ENCODE results near the gene DGLUCY. TPM values are rescaled to one million over a fixed set of nuclear protein-coding genes. Genes with fewer than 3 reads are reported as not detected.
"Not testable (repeated sequence)": the region's sequence is repeated elsewhere in the genome, so short reads cannot be mapped to it uniquely, and the experiment has no call there.

The DGLUCY gene
- total and polyA plus RNA-seq, 2 of the 13 experiments (the other 11 are each of a cell fraction or from before 2014, with no cell fraction given): 14.8 to 36.3 TPM

DNA sequence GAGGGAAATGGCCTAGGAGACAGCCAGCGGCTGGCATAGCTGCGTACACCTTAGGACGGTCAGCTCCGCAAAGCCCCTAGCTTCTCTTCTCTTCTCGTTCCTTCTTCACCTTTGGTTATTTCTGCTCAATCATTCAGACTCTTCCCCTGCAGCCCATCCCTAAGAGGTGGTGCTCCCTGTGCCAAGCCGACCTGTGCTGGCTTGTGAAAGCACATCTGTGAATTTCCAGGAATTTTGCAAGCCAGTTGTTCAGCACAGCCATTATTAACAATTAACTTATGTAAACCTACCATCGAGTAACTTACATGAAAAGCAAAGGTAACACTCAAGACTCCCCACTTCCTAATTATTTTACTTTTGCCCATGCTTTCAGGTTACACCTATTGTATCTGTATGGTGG lies 151.5 kb downstream of the DGLUCY start:
- POLR2A ChIA-PET: no interaction called here

DNA sequence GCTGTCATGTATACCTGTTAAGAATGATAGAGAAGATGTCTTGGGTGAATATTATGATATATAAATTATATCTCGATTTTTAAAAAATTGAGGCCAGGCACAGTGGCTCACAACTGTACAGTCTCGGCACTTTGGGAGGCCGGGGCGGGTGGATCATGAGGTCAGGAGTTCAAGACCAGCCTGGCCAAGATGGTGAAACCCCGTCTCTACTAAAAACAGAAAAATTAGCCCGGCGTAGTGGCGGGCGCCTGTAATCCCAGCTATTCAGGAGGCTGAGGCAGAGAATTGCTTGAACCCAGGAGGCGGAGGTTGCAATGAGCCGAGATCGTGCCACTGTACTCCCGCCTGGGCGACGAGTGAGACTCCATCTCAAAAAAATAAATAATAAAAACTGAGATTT lies 152.4 kb downstream of the DGLUCY start:
- H3K27me3 ChIP-seq (ENCODE audit: control insufficient read depth in 1 of 2, insufficient read depth in 2 of 2, low read length in 2 of 2): peaks cover 5 to 22% of the 10 kb centered on the region in 2 experiments; a peak in 3 of 5 replicates
- FAIRE-seq: not testable (repeated sequence)

More for the DNA sequence above, 151.5 kb downstream of the DGLUCY start:
- WGBS (ENCODE audit: low lambda C conversion rate): 36% methylated on average over 7 of the region's 7 CpGs
- peaks cover 5 to 22% of the 10 kb centered on the region in 2 experiments; a peak in 3 of 5 replicates for H3K27me3 ChIP-seq (ENCODE audit: control insufficient read depth in 1 of 2, insufficient read depth in 2 of 2, low read length in 2 of 2)
- no peaks in the 10 kb centered on the region for H4K20me1 ChIP-seq (ENCODE audit: insufficient read depth, low read length)
- intact Hi-C loops (cut with micrococcal nuclease; ENCODE audit: unreplicated experiment) (no loop called here), in situ Hi-C loops (cut with HindIII; ENCODE audit: extremely low pct_ligation_motif_present, low pct_unique_long_range_greater_than_20kb) (no loop called here)
- no peak overlapping the region for H3K9ac ChIP-seq (ENCODE audit: insufficient read depth, low read depth, low read length)
- CTCF ChIA-PET (ENCODE audit: low intra/inter-chr PET ratio, low total read pairs): no interaction called here
- DNase-seq (ENCODE audit: low spot score): no peak
- no peak overlapping the region for H2AFZ ChIP-seq (ENCODE audit: low read length)
- H3K27ac ChIP-seq (ENCODE audit: extremely low read length, insufficient read depth, low read length): no peak overlapping the region
- H3K79me2 ChIP-seq (ENCODE audit: insufficient read depth, low read length): no peaks in the 10 kb centered on the region
- no TSS peak for BruUV-seq (replicated peaks)
- H3K9me3 ChIP-seq (ENCODE audit: low read length): no peaks in the 10 kb centered on the region
- ATAC-seq: no peak
- no peak for FAIRE-seq
- H3K4me3 ChIP-seq (replicated peaks in 1 of 3; ENCODE audit: insufficient read depth in 1 of 3, low read depth in 2 of 3, low read length in 3 of 3): no peak overlapping the region
- H3K4me1 ChIP-seq (ENCODE audit: insufficient read depth, low read length): peaks cover 17% of the 10 kb centered on the region
- TF ChIP-seq BCL6 (CRISPR knock-in tag; IDR thresholded peaks at IDR 0.05): peak; percentile 73
- no peak for TF ChIP-seq LCORL (IDR thresholded peaks at IDR 0.05)
- no peak for TF ChIP-seq LCORL (CRISPR knock-in tag; IDR thresholded peaks at IDR 0.05)
- TF ChIP-seq ZNF263 (CRISPR knock-in tag; IDR thresholded peaks at IDR 0.05): peak; percentile 86
- H3K4me2 ChIP-seq (ENCODE audit: low read depth, low read length): no peak overlapping the region
- H3K36me3 ChIP-seq (replicated peaks in 1 of 2; ENCODE audit: control insufficient read depth in 1 of 2, insufficient read depth in 2 of 2, low read length in 2 of 2): no peaks in the 10 kb centered on the region

More for the DNA sequence above, 152.4 kb downstream of the DGLUCY start:
- H3K4me1 ChIP-seq (ENCODE audit: insufficient read depth, low read length): peaks cover 17% of the 10 kb centered on the region
- H3K27ac ChIP-seq (ENCODE audit: extremely low read length, insufficient read depth, low read length); BruUV-seq (replicated peaks); H3K36me3 ChIP-seq (replicated peaks in 1 of 2; ENCODE audit: control insufficient read depth in 1 of 2, insufficient read depth in 2 of 2, low read length in 2 of 2); H4K20me1 ChIP-seq (ENCODE audit: insufficient read depth, low read length); H3K4me2 ChIP-seq (ENCODE audit: low read depth, low read length); H3K9me3 ChIP-seq (ENCODE audit: low read length); in situ Hi-C loops (cut with HindIII; ENCODE audit: extremely low pct_ligation_motif_present, low pct_unique_long_range_greater_than_20kb); ATAC-seq; H2AFZ ChIP-seq (ENCODE audit: low read length); intact Hi-C loops (cut with micrococcal nuclease; ENCODE audit: unreplicated experiment); DNase-seq (ENCODE audit: low spot score); CTCF ChIA-PET (ENCODE audit: low intra/inter-chr PET ratio, low total read pairs); H3K9ac ChIP-seq (ENCODE audit: insufficient read depth, low read depth, low read length); POLR2A ChIA-PET; H3K4me3 ChIP-seq (replicated peaks in 1 of 3; ENCODE audit: insufficient read depth in 1 of 3, low read depth in 2 of 3, low read length in 3 of 3); H3K79me2 ChIP-seq (ENCODE audit: insufficient read depth, low read length): not testable (repeated sequence)
- WGBS (ENCODE audit: low lambda C conversion rate): 64% methylated on average over 15 of the region's 15 CpGs

All from HepG2 (cell line).